ENCODE data around the gene NET1. TPM values are rescaled to one million over a fixed set of nuclear protein-coding genes. Genes with fewer than 3 reads are reported as not detected.

NET1 gene
- total RNA-seq, 6 experiments from 2014 or later = 23.0 to 64.5 (median 38.5) TPM

DNA sequence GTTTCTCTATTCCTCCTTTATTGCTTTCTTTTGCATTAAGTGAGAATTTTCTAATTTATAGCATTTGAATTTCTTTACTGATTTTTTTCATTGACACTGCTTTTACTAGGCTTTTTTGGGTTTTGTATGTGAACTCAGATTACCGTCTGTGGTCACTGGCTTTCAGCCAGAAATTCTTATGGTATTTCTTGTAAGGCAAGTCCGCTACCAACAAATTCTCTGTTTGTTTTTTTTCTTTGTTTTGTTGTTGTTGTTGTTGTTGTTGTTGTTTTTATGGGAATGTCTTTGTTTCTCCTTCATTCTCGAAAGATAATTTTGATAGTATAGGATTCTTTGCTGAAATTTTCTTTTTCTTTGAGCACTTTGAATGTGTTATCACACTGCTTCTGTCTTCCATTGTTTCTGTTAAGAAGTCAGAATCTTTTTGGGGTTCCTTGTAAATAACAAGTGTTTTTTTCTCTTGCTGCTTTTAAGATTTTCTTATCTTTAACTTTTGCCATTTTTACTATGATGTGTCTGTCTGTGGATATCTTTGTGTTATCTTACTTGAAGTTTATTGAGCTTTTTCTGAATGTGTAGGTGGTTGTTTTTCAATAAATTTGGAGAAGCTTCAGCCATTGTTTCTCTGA, 7.2 kb downstream of the NET1 start:
- intact Hi-C loops (cut with DNase I) = no loop called here
- peaks cover 0 to 5% (median 0%) of the 10 kb centered on the region in 4 donors for H3K4me1 ChIP-seq
- TF ChIP-seq, protein P1, sequence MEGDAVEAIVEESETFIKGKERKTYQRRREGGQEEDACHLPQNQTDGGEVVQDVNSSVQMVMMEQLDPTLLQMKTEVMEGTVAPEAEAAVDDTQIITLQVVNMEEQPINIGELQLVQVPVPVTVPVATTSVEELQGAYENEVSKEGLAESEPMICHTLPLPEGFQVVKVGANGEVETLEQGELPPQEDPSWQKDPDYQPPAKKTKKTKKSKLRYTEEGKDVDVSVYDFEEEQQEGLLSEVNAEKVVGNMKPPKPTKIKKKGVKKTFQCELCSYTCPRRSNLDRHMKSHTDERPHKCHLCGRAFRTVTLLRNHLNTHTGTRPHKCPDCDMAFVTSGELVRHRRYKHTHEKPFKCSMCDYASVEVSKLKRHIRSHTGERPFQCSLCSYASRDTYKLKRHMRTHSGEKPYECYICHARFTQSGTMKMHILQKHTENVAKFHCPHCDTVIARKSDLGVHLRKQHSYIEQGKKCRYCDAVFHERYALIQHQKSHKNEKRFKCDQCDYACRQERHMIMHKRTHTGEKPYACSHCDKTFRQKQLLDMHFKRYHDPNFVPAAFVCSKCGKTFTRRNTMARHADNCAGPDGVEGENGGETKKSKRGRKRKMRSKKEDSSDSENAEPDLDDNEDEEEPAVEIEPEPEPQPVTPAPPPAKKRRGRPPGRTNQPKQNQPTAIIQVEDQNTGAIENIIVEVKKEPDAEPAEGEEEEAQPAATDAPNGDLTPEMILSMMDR (IDR thresholded peaks at IDR 0.05) = no peak
- no peak for TF ChIP-seq POLR2A (IDR thresholded peaks at IDR 0.05)

DNA sequence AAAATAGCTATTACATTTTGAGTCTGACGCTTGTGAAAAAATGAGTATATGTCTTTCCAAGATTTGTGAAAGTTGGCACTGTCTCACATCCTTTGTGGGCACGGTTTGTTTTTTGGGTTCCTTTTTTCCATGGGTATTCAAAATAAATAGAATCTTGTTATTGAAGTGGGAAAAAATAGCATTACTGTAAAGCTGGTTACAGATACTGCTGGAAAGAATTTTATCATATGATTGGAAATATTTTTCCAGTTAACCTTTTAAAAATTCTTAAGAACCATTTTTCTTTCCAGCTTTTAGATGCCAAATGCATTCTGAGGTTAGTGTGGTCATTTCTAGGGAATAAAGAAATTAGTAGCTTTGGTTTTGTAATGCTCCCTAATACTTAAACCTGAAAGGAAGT, 11.4 kb downstream of the NET1 start:
- TF ChIP-seq, protein P1 (IDR thresholded peaks at IDR 0.05) = no peak
- no peak for TF ChIP-seq POLR2A (IDR thresholded peaks at IDR 0.05)
- DNase-seq = no peak
- Histone ChIP-seq H3K9me3 (no peaks in the 10 kb centered on the region), H3K27ac (no peak overlapping the region), H3K4me1 (no peaks in the 10 kb centered on the region), H3K4me3 (no peak overlapping the region), H3K36me3 (no peaks in the 10 kb centered on the region), H3K27me3 (no peaks in the 10 kb centered on the region)
- 34% methylated on average over 2 of the region's 2 CpGs for WGBS (ENCODE audit: insufficient coverage, low coverage, low lambda C conversion rate, missing lambda C conversion rate)
- ATAC-seq = no peak
- intact Hi-C loops (cut with DNase I) = no loop called here

More for the DNA sequence above, 7.2 kb downstream of the NET1 start:
- H3K36me3 ChIP-seq = no peaks in the 10 kb centered on the region
- H3K9me3 ChIP-seq = no peaks in the 10 kb centered on the region
- WGBS (ENCODE audit: insufficient coverage, low coverage, low lambda C conversion rate, missing lambda C conversion rate) = 85% methylated on average over 3 of the region's 3 CpGs
- H3K27ac ChIP-seq = no peak overlapping the region
- H3K4me3 ChIP-seq = no peak overlapping the region
- ATAC-seq (no peak), DNase-seq (no peak)
- H3K27me3 ChIP-seq = no peaks in the 10 kb centered on the region

DNA sequence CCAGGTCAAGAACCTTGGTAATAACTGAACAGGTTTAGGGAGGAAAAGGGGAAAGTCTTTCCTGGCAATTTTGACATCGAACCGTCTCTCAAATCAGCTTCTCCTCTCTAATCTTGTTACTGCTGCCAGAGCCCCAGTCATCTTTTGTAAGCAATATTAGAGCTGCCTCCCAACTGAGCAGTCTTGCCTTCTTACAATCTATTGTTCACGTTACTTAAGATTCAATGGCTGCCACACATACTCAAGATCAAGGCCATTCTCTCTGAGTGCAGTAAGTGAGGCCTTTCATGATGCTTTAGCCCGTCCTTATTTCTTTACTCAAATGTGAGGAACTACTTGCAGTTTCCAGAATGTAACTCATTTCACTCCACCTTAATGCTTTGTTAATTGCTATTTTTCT, 12.4 kb downstream of the NET1 start:
- intact Hi-C loops (cut with DNase I) = no loop called here
- H3K4me3 ChIP-seq = no peak overlapping the region
- no peaks in the 10 kb centered on the region for H3K4me1 ChIP-seq
- H3K27me3 ChIP-seq = no peaks in the 10 kb centered on the region
- WGBS (ENCODE audit: insufficient coverage, low coverage, low lambda C conversion rate, missing lambda C conversion rate) = 89% methylated on average over 3 of the region's 4 CpGs
- H3K27ac ChIP-seq = no peak overlapping the region
- no peak for TF ChIP-seq POLR2A (IDR thresholded peaks at IDR 0.05)
- TF ChIP-seq, protein P1 (IDR thresholded peaks at IDR 0.05) = no peak
- no peaks in the 10 kb centered on the region for H3K36me3 ChIP-seq
- ATAC-seq (no peak), DNase-seq (no peak)
- H3K9me3 ChIP-seq = no peaks in the 10 kb centered on the region

DNA sequence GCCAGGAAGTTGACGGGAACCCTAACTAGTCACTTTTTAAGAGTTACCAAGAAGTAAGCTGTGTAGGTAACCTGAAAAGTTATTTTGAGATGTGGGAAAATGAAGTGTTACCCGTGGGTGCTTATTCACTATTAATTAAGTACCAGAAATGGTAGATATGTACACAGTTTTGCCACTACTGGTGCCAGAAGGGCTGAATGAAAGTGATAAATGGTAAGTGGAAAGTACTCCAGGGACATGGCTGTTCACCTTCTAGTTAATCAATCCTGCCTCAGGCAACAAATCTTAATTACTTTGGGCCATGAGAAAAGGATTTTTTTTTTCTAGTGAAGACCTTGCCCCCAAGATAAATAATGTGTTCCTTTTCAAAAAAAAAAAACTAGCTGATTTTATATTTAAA, 15.8 kb downstream of the NET1 start:
- DNase-seq (no peak), ATAC-seq (no peak)
- intact Hi-C loops (cut with DNase I) = no loop called here
- Histone ChIP-seq H3K27ac (no peak overlapping the region), H3K9me3 (no peaks in the 10 kb centered on the region), H3K36me3 (no peaks in the 10 kb centered on the region), H3K4me3 (no peak overlapping the region), H3K4me1 (no peaks in the 10 kb centered on the region), H3K27me3 (no peaks in the 10 kb centered on the region)
- 70% methylated on average over 2 of the region's 2 CpGs for WGBS (ENCODE audit: insufficient coverage, low coverage, low lambda C conversion rate, missing lambda C conversion rate)
- TF ChIP-seq POLR2A (IDR thresholded peaks at IDR 0.05) = no peak
- TF ChIP-seq, protein P1 (IDR thresholded peaks at IDR 0.05) = no peak
